GM18517 (cell line): ENCODE results near the gene ARNT2.

ENCODE experiments used
- ATAC-seq: cut with Tn5 transposase; IDR thresholded peaks from one replicate; pipeline ENCODE4 v1.9.1; 2021; ENCODE audit warnings: mild to moderate bottlenecking, moderate library complexity; ENCODE audit not compliant: unreplicated experiment

ARNT2 gene

GRCh38 chr15:80569656-80570055 lies 165.5 kb downstream of the ARNT2 start:
- no peak for ATAC-seq

- no peak for ATAC-seq
Observed at GRCh38 chr15:80570553-80570952, 166.4 kb downstream of the ARNT2 start.

- no peak for ATAC-seq
Observed at GRCh38 chr15:80572337-80572736, 168.2 kb downstream of the ARNT2 start.

DNA sequence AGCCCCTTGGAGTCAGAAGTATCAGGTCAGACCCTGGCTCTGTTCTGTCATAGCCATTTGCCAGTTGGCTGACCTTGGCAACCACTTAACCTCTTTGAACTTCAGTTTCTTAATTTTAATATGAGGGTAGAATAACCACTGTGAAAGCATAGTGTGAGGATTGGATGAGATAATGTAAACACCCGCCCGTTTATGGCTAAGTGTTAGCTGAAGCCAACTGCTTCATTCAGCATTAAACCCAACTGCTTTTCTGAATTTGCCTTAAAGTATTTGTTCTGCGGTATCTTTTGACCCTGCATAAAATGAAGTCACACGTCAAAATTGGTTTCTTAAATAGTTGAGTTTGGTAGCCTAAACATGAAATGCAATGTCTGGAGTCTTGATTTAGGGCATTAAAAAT lies 169.4 kb downstream of the ARNT2 start:
- no peak for ATAC-seq

DNA sequence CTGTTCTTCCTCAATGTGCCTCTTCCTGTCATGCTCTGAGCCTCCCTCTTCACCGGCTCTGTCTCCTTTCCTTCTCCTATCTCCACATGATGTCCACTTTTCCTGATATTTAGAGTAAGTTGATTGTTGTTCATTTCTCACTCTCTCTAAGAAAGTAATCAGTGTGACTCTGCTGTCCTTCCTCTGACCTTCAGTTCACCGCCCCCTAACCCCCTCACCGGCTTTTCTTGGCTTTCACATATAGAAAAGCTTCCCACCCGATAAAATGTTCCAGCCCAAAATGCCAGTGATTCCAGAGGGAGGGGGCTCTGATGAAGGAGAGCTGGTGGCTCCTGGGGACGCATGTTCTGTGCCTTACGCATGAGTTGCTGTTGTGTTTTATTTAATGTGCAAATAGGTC lies 170.4 kb downstream of the ARNT2 start:
- ATAC-seq = no peak

DNA sequence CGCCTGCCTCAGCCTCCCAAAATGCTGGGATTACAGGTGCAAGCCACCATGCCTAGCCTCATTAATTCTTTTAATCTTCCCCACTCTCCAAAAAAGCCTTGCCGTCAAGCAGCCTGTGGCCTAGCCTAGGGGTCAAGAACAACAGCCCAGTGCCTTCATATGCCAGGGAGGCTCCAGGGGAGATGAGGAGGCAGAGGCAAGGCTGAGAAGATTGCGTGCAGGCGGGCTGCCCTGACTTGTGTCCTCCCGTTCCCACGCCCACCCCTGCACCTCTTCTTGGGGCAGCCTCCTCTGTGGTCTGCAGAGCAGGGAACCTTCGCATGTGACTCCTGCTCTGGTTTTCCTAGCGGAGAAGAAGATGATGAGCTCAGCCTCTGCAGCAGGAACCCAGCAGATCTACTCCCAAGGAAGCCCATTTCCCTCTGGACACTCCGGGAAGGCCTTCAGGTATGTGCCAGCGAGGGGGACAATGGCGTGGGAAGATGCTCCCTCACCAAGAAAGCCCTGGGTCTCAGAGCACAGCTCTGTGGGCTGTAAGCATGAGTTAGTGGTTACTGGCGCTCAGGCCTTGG lies 172.4 kb downstream of the ARNT2 start:
- ATAC-seq = no peak

GRCh38 chr15:80577552-80578205 lies 173.5 kb downstream of the ARNT2 start:
- ATAC-seq = no peak

DNA sequence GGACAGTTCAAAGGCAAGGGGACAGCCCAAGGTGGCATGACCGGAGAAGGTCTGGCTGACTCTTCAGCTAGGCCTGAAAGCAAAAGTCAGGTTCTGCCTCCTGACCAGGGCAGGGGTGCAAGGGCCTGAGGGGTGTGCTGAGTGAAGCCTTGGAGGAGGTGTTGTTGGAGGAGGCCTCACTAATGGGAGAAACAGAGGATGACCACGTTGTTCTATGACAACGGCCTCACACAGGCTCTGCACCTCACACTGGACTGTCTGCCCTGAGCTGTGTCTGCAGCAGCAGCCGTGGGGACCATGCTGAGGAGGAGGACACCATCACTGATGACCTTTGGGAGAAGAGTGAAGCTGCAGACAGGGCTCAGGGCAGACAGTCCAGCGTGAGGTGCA lies 174.0 kb downstream of the ARNT2 start:
- ATAC-seq = no peak

GRCh38 chr15:80578871-80579270 lies 174.7 kb downstream of the ARNT2 start:
- no peak for ATAC-seq

DNA sequence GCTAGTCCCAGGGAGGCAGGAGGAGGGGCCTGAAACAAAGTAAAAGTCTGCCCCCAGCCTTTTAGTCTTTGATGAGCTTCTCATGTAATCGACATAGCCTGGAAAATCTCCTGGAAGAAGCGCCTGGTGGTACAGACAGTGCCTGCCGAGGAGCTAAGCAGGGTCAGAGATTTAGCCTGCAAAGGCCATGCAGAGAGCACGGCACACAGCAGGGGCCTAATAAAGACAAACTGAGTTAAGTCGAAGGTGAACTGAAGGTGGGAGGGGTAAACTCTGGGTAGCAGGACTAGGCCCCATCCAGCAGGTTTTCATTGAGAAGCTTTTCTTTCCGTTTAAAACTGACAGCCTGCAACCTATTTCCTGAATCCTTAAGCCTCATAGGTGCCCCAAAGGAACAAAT lies 175.4 kb downstream of the ARNT2 start:
- no peak for ATAC-seq

DNA sequence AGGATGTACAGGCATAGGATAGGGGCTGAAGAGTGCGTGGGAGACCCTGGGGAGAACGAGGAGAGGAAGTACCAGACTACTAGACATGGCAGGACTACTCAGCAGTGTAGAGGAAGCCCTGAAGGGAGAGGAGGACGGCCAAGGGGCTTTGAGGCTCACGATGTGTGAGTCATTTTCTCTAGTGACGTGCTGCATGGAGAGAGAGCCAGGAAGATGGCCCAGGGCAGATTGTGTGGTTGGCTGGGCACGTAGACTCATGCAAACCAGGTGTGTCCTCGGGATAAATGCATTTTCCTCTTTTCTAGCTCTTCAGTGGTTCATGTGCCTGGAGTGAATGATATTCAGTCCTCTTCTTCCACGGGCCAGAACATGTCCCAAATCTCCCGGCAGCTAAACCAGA lies 175.9 kb downstream of the ARNT2 start:
- ATAC-seq = no peak

GRCh38 chr15:80580536-80581260 lies 176.5 kb downstream of the ARNT2 start:
- ATAC-seq = no peak

- no peak for ATAC-seq
Observed at GRCh38 chr15:80581976-80582375, 177.8 kb downstream of the ARNT2 start.

DNA sequence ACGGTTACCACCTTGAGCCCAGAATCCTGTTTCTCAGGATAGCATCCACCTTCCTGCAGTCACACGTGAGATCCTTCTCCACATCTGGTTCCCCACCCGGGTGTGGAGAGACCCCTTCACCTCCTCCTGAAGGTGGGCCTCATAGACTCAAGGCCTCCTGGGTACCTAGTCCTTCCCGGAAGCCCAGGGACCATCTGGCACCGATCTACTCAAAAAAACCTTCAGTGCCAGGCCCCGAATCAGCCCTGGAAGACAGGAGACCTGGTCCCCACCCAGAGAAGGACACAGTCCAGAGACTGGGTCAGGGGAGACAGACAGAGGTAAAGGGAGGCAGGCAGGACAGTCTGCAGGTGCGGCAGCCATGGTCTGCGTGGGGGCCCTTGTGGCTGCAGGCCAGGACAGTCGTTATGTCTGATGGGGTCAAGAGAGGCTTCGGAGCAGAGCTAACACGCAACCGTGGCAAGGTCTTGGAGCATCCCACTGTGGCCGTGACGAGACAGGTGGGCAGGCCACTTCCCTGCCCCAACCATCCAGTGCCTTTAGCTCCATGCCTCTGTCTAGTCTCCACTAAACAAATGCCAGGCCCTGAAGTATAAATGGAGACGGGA lies 178.7 kb downstream of the ARNT2 start:
- no peak for ATAC-seq

DNA sequence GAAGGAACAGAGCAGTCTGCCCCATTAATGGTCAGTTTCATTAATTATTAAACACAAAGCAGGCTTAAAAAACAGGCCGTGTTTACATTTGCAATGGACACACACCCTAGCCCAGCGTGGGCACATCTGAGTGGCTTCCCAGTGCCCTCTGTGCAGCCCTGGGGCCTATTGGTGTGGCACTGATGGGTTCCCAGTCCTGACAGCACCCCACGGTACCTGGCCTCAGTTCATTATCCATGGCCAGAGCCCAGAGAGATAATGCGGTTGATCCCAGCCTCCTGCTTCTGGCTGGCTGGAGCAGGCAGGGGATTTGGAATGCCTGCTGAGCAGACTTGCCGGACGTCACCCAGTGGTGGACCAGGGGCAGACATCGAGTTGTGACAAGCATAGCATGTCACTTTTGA lies 180.4 kb downstream of the ARNT2 start:
- ATAC-seq = no peak

GRCh38 chr15:80584973-80585525 lies 180.9 kb downstream of the ARNT2 start:
- no peak for ATAC-seq

DNA sequence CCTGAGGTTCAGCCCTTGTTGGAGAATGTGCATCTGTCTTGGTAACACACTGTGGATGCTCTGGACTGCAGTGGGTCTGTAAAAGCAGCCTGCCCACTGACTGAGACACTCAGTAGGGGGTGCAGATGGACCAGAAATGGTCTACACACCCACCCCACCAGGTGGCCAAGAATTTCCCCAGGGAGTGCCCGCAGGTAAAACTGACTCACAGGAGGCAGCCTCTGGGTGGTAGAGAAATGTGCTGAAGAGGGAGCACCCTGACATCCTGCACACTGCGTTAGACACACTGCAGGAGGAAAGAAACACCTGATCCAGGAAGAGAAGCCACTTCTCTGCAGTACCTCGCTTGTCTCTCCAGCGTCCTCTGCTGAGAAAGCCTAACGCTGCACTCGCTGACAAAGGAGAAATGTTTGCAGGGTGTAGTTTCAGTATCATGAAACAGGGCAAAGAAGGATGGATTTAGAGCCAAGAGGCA lies 181.4 kb downstream of the ARNT2 start:
- no peak for ATAC-seq

DNA sequence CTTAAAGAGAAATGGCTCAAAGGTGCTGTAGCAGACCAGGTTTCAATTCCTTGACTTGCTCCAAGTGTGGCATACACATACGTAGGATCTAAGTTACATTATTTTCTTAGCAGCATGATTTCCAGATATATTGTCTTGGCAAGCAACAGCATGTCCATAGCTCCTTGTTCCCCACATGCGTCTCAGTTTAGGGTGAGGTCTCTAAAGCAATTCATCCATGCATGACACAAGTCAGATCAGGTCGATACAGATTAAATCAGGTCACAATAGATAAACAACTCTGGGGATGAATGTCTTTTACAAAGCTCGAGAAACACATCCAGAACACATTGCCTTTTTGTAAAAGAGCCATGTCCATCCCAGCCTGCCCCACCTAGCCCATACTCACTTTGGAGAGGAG lies 182.0 kb downstream of the ARNT2 start:
- ATAC-seq = no peak

DNA sequence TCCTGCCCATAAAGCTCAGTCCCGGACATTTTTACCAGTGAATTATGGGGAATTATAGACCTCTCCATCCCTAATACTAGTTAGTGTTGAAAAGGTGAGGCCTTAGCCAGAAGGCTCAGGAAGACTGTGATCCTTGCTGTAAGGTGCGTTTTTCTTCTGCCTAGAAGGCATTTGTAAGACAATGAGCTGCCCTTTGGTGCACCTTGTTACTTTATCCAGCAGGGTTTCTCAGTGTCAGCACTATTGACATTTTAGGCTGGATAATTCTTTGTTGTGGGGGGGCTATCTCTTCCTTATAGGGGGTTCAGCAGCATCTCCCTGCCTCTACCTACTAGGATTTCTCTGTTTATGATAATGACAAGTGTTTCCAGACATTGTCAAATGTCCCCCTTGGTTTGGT lies 182.8 kb downstream of the ARNT2 start:
- no peak for ATAC-seq

GRCh38 chr15:80587816-80588456 lies 183.8 kb downstream of the ARNT2 start:
- ATAC-seq = no peak

- ATAC-seq = no peak
Observed at GRCh38 chr15:80588801-80589200, 184.6 kb downstream of the ARNT2 start.
